WTC11 (cell line): ENCODE results near the gene TGFBRAP1.

Source experiments
- NFYB ChIP-seq: sonication (generic); formaldehyde crosslinking; conservative IDR thresholded peaks from 2 replicates; pipeline ENCODE4 v1.8.0; 2022; ENCODE audit warnings: low read depth, missing genetic modification reagents
- TCF7 ChIP-seq: sonication (generic); formaldehyde crosslinking; IDR thresholded peaks from 2 replicates; pipeline ENCODE4 v1.8.0; 2022; ENCODE audit warnings: mild to moderate bottlenecking, low read depth, missing genetic modification reagents, moderate library complexity
- TF ChIP-seq, protein P1 (sequence below): sonication (generic); formaldehyde crosslinking; IDR thresholded peaks from 2 replicates; pipeline ENCODE4 v1.8.1; 2023; ENCODE audit warnings: mild to moderate bottlenecking, missing genetic modification reagents, moderate library complexity
- TF ChIP-seq, protein P2 (sequence below): sonication (generic); formaldehyde crosslinking; IDR thresholded peaks from 2 replicates; pipeline ENCODE4 v1.8.1; 2023; ENCODE audit warnings: mild to moderate bottlenecking, missing genetic modification reagents
- TF ChIP-seq, protein P3 (sequence below): sonication (generic); formaldehyde crosslinking; IDR thresholded peaks from 2 replicates; pipeline ENCODE4 v1.8.1; 2022; ENCODE audit warnings: low read depth, missing genetic modification reagents, borderline replicate concordance
- TF ChIP-seq, protein P4 (sequence below): sonication (generic); formaldehyde crosslinking; IDR thresholded peaks from 2 replicates; pipeline ENCODE4 v1.8.1; 2022; ENCODE audit warnings: mild to moderate bottlenecking, missing genetic modification reagents, moderate library complexity, borderline replicate concordance

DNA sequence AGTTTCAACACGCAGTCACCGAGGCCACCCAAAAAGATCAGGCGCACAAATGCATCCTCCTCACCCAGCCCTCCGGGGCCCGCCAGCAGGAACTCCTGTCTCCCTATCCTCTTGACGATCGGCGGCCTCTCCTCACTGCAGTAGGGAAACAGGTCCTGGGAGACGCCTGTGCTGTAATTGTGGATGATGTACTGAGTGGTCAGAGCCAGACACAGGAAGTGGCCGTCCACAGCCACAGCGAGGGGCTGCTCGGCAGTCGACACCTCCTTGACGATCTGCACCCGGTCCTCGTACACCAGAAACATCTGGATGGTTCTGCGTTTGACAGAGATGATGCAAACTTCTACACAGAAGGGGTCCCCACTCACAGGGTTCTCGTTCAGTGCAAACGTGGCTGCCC is 22.0 kb downstream of the TGFBRAP1 start:
- TF ChIP-seq, protein P1, sequence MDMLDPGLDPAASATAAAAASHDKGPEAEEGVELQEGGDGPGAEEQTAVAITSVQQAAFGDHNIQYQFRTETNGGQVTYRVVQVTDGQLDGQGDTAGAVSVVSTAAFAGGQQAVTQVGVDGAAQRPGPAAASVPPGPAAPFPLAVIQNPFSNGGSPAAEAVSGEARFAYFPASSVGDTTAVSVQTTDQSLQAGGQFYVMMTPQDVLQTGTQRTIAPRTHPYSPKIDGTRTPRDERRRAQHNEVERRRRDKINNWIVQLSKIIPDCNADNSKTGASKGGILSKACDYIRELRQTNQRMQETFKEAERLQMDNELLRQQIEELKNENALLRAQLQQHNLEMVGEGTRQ = no peak
- TF ChIP-seq, protein P2, sequence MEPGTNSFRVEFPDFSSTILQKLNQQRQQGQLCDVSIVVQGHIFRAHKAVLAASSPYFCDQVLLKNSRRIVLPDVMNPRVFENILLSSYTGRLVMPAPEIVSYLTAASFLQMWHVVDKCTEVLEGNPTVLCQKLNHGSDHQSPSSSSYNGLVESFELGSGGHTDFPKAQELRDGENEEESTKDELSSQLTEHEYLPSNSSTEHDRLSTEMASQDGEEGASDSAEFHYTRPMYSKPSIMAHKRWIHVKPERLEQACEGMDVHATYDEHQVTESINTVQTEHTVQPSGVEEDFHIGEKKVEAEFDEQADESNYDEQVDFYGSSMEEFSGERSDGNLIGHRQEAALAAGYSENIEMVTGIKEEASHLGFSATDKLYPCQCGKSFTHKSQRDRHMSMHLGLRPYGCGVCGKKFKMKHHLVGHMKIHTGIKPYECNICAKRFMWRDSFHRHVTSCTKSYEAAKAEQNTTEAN (CRISPR knock-in tag) = no peak
- TF ChIP-seq NFYB (CRISPR knock-in tag) (no peak), TCF7 (CRISPR knock-in tag) (no peak)
- TF ChIP-seq, protein P3, sequence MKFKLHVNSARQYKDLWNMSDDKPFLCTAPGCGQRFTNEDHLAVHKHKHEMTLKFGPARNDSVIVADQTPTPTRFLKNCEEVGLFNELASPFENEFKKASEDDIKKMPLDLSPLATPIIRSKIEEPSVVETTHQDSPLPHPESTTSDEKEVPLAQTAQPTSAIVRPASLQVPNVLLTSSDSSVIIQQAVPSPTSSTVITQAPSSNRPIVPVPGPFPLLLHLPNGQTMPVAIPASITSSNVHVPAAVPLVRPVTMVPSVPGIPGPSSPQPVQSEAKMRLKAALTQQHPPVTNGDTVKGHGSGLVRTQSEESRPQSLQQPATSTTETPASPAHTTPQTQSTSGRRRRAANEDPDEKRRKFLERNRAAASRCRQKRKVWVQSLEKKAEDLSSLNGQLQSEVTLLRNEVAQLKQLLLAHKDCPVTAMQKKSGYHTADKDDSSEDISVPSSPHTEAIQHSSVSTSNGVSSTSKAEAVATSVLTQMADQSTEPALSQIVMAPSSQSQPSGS (CRISPR knock-in tag) = no peak
- TF ChIP-seq, protein P4, sequence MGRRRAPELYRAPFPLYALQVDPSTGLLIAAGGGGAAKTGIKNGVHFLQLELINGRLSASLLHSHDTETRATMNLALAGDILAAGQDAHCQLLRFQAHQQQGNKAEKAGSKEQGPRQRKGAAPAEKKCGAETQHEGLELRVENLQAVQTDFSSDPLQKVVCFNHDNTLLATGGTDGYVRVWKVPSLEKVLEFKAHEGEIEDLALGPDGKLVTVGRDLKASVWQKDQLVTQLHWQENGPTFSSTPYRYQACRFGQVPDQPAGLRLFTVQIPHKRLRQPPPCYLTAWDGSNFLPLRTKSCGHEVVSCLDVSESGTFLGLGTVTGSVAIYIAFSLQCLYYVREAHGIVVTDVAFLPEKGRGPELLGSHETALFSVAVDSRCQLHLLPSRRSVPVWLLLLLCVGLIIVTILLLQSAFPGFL (CRISPR knock-in tag) = no peak
